DMS153 (cell line): Measurements from ENCODE around the gene PDZRN3.

Experiments
- DNase-seq: peaks from one replicate; lab custom pipeline; 2025; lab: John Stamatoyannopoulos, UW

PDZRN3 gene

GRCh38 chr3:73624821-73625665 lies at the start of gene PDZRN3:
Gene PDZRN3, minus strand, starts transcription at chr3:73624941.
- DNase-seq, result no peak

GRCh38 chr3:73674280-73674679 lies 49.5 kb upstream of the PDZRN3 start:
- DNase-seq, result peak; percentile 60

GRCh38 chr3:73669260-73669659 lies 44.5 kb upstream of the PDZRN3 start:
- DNase-seq, result no peak

- no peak for DNase-seq
These were observed 43.6 kb upstream of the PDZRN3 start for GRCh38 chr3:73668391-73668790.

- DNase-seq, result no peak
These were observed 43.1 kb upstream of the PDZRN3 start for GRCh38 chr3:73667889-73668288.

- no peak for DNase-seq
These were observed 40.5 kb upstream of the PDZRN3 start for GRCh38 chr3:73665286-73665685.

- DNase-seq, result no peak
These were observed 39.6 kb upstream of the PDZRN3 start for GRCh38 chr3:73664389-73664788.

GRCh38 chr3:73663495-73663894 lies 38.8 kb upstream of the PDZRN3 start:
- no peak for DNase-seq

- DNase-seq, result no peak
These were observed 36.5 kb upstream of the PDZRN3 start for GRCh38 chr3:73661265-73661664.

- no peak for DNase-seq
These were observed 33.5 kb upstream of the PDZRN3 start for GRCh38 chr3:73658227-73658626.

GRCh38 chr3:73657186-73657585 lies 32.4 kb upstream of the PDZRN3 start:
- DNase-seq, result no peak

- DNase-seq, result no peak
These were observed 31.6 kb upstream of the PDZRN3 start for GRCh38 chr3:73656241-73656890.

GRCh38 chr3:73655197-73655596 lies 30.5 kb upstream of the PDZRN3 start:
- DNase-seq, result no peak

GRCh38 chr3:73653877-73654276 lies 29.1 kb upstream of the PDZRN3 start:
- DNase-seq, result no peak

- peak; percentile 7 for DNase-seq
These were observed 28.6 kb upstream of the PDZRN3 start for GRCh38 chr3:73653351-73653750.

GRCh38 chr3:73652896-73653295 lies 28.2 kb upstream of the PDZRN3 start:
- no peak for DNase-seq

GRCh38 chr3:73637042-73637441 lies 12.3 kb upstream of the PDZRN3 start:
- DNase-seq, result peak; percentile 12

- DNase-seq, result no peak
These were observed 10.5 kb upstream of the PDZRN3 start for GRCh38 chr3:73635254-73635653.

GRCh38 chr3:73633916-73634344 lies 9.2 kb upstream of the PDZRN3 start:
- no peak for DNase-seq

- DNase-seq, result no peak
These were observed 8.7 kb upstream of the PDZRN3 start for GRCh38 chr3:73633453-73633852.

GRCh38 chr3:73626106-73626505 lies 1.4 kb upstream of the PDZRN3 start:
- no peak for DNase-seq

GRCh38 chr3:73624017-73624820 lies 522 bp downstream of the PDZRN3 start:
- peak; percentile 22 for DNase-seq

GRCh38 chr3:73623346-73623745 lies 1.4 kb downstream of the PDZRN3 start:
- DNase-seq, result no peak
